Activated CD4-positive, alpha-beta T cell treated with anti-CD3 and anti-CD28 coated beads, Interleukin-2, Interleukin-6, amounts not matched to agents 100 ng/mL and 50 ng/mL, durations not matched to agents 16 hours and 8 hours (primary cell): ENCODE measurements around the gene IQCN.

Source experiments
- DNase-seq: peaks from one replicate; pipeline ENCODE4 v3.0.0-alpha.2; 2020

IQCN gene

GRCh38 chr19:18284712-18285360, 10.6 kb upstream of the IQCN start:
- DNase-seq, result peak; percentile 60

DNA sequence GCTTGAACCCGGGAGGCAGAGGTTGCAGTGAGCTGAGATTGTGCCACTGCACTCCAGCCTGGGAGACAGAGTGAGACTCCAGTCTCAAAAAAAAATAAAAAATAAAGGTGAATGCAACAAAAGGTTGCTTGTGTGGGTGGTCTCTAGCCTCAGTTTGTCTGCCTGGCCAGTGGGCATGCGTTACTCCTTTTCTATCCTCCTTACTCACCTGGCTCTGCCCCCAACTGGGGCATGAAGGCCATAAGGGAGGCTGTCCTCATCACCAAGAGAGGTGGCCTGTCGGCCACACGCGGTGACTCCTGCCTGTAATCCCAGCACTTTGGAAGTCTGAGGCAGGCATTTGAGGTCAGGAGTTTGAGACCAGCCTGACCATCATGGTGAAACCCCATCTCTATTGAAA, 9.1 kb upstream of the IQCN start:
- DNase-seq, result no peak

GRCh38 chr19:18282788-18283141, 8.5 kb upstream of the IQCN start:
- peak; percentile 67 for DNase-seq

DNA sequence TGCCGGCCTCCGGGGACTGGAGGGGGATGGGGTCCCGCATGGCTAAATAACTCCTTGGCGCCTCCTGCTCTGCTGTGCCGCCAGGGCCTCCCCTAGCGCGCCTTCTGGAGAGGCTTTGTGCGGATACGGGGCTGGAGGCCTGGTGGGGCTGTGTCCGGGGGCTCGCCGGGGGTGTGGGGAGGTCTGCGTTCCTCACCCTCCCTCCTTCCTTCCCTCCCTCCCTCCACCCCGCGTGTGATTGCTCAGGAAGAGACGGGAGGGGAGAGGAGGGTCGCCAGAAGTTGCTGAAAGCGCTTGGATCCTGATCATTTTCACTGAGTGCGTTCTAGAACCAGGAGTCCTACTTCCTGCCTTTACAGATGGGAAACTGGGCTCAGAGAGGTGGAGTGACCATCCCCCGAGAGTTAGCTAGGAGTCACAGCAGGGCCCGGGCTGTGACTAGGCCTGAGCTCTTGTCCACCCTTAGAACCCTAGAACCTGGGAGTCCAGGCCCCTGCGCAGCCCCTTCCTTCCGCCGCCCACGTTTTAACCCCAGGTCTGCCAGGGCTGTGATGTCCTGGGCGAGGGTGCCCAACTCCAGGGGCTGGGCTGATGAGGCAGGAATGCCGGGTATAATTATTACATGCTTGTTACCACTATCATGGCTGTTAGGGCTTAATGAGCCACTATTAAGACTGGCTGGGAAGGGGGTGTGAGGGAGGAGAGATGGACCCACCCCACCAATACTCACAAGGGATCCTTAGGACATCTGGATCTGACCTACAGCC, 8.0 kb upstream of the IQCN start:
- peak; percentile 51 for DNase-seq

DNA sequence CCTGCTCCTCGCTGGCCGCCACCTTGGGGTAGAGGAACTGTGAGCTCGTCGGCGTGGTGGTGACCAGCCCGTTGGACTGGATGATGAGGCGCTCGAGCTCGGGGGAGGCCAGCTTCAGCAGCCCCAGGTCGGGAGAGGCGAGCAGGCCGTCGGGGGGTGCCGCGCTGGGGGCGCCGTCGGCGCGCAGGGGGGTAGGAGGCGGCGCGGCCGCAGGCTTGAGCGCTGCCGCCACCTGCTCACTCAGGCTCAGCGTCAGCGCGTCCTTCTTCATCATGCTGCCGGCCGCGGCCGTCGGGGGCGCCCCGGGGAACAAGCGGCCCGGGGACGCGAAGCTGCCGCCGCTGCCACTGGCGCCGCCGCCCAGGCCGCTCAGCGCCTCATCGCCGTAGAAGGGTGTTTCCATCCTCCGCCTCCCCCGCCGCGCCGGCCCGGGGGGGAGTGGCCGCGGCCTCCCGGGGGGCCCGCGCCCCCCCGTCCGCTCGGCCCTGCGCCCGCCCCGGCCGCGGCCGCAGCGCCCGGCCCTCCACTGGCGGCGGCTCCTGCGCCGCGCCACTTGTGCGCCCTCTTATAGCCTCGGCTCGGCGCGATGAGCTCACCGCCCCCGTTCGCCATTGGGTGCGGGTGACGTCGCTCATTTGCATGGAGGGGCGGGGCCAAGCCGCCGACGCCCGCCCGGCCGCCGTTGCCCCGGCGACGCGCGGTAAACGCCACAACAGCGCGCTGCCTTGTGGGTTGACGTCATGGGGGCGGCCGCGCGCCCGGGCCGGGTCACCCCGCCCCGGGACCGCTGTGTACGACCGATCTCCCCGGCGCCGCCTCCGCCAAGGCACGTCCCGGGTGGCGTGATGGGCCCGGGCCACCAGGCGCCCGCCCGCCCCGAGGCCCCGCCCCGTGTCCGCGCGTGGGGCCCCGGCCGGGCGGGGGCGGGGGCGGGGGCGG, 7.1 kb upstream of the IQCN start, which contains the start of gene JUND:
JUND (minus strand) TSS at position 541 of the 939 bp plus-strand sequence; CDS start at position 403, 138 bp downstream.
- DNase-seq, result peak; percentile 99

DNA sequence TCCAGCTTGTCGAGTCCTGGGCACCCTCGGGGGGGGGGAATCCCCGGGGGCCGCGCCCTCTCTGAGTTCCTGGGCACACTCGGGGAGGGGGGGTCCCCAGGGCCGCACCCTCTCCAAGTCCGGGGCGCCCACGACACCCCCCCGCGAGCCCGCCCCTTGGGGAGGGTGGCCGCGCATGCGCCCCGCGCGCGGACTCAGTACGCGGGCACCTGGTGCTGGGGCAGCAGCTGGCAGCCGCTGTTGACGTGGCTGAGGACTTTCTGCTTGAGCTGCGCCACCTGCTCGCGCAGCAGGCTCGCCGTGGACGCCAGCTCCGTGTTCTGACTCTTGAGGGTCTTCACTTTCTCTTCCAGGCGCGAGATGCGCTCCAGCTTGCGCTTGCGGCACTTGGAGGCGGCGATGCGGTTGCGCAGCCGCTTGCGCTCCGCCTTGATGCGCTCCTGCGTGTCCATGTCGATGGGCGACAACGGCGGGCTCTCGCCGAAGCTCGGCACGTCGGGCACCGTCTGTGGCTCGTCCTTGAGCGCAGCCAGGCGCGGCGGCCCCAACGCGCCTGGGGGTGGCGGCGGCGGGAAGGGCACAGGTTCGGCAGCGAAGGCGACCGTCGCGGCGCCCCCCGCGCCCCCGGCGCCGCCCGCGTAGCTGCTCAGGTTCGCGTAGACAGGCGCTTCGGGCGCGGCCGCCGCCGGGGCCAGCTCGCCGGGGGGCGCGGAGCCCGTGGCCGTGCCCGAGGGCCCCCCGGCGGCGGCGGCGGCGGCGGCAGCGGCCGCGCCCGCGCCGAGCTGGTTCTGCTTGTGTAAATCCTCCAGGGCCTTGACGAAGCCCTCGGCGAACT, 6.2 kb upstream of the IQCN start:
- DNase-seq, result peak; percentile 86

DNA sequence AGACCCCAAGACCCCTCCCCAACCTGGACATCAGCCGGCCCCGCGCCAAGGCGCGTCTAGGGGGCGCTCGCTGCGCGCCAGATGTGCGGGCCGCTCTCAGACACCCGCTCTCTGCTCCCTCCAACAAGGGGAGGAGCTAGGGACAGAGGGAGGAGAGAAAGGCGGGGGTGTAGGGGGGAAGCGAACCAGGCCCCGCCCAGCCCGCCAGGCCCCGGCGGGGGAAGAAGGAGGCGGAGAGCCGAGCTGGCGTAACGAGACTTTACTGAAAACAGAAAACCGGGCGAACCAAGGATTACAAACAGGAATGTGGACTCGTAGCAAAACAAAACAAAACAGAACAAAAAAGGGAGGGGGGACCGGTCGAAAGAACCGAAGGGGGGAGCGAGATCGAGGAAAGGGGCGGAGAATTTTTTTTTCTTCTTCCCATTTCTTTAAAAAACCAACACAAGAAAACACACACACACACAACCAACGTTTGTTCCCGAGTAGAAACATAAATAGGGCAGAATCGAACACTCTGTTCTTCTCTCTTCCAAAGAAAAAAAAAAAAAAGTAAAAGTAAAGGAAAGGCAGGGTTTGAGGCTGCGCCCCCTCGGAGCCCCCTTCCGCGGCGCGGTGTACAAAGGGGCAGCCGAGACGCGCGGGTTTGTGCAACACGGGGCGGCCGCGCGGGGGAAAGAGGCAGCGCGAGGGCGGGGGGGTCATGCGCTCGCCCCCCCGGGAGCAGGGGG, 5.4 kb upstream of the IQCN start:
- peak; percentile 96 for DNase-seq

GRCh38 chr19:18279266-18279515, 4.9 kb upstream of the IQCN start:
- no peak for DNase-seq

DNA sequence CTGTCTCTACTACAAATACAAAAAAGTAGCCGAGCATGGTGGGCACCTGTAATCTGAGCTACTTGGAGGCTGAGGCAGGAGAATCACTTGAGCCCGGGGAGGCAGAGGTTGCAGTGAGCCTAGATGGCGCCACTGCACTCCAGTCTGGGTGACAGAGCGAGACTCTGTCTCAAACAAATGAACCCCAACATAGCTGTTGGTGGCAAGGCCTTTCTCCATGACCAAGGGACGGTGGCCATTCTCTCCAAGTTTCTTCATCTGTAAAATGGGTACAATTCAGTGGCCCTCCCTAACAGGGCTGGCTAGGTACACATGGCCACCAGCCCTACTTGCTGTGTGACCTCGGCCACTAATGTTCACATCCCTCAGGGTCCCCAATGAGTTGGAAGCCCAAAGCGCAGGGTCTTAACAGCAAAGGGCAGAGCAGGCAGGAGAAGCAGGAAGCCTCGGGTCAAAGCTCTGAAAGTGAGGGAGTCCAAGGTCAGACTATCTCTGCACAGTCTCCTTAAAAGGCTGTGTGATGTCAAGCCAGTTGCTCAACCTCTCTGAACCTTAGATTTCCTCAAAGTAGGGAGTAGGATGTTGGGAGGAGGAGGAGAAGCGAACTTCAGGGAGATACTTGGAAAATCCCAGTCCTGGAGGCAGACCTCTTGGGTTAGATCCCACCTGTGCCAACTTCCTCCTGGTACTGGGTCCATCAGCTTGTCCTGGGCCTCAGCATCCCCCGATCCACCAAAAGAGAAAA, 4.4 kb upstream of the IQCN start:
- DNase-seq, result peak; percentile 63

DNA sequence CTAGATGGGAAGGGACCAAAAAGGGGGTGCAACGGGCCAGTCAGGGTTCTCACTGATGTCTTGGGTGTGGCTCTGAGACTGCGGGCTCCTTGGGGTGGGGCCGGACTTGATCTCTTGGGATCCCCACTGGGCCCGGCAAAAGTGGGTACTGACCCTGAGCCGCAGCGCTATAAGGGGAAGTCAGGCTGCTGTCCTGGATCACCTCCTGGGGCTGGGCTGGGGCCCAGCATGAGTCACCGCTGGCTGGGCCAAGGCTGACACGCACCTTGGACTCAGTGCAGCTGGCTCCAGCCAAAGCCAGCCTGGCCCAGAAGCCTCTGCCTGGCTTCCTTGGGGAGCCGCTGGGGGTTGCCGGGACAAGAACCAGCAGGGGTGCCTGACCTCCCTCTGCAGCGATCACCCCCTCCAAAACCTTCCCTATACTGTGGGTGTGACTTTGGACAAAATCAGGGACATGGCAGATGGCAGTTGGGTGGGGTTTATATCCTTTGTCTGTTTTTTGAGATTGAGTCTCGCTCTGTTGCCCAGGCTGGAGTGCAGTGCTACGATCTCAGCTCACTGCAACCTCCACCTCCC, 617 bp upstream of the IQCN start:
- no peak for DNase-seq

DNA sequence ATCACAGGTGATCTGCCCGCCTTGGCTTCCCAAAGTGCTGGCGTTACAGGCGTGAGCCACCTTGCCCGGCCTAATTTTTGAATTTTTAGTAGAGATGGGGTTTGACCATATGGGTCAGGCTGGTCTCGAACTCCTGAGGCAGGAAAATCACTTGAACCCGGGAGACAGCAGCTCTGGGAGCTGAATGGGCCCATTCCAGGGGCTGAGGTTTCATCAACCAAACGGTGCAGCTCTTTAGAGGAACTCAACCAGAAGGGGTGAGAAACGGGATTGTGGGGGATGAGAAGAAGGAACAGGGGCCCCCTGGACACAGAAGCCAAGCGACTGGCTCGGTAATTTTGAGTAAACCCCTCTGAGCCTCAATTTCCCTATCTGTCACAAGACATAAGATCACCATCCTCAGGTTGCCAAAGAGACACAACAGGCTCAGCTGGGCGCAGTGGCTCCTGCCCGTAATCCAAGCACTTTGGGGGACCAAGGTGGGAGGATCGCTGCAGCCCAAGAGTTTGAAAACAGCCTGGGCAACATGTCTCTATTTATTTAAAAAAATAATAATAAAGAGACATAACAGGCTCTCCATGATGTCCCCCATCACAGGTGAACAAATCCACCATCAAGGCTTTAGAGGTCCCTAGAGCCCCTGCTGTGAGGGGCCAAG, 562 bp downstream of the IQCN start:
- DNase-seq, result no peak

DNA sequence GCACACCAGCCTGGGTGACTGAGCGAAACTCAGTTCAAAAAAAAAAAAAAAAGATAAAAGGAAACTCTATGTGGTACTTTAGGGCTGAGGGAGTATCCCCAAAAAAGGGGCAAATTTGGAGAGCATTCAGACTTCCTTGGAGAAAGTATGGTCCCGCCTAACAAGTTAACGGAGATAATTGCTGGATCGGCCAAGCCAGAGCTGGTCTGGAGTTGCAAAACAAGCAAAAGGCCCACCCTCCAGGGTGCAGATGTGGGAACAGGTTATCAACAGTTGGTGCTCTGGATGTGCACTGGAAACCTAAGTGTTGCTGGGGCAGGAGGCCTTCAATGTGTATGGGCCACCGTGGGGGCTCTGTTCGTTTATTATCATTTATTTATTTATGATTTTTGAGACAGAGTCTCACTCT, 2.8 kb downstream of the IQCN start:
- no peak for DNase-seq

- no peak for DNase-seq
Observed at GRCh38 chr19:18270326-18270725, 3.9 kb downstream of the IQCN start.

DNA sequence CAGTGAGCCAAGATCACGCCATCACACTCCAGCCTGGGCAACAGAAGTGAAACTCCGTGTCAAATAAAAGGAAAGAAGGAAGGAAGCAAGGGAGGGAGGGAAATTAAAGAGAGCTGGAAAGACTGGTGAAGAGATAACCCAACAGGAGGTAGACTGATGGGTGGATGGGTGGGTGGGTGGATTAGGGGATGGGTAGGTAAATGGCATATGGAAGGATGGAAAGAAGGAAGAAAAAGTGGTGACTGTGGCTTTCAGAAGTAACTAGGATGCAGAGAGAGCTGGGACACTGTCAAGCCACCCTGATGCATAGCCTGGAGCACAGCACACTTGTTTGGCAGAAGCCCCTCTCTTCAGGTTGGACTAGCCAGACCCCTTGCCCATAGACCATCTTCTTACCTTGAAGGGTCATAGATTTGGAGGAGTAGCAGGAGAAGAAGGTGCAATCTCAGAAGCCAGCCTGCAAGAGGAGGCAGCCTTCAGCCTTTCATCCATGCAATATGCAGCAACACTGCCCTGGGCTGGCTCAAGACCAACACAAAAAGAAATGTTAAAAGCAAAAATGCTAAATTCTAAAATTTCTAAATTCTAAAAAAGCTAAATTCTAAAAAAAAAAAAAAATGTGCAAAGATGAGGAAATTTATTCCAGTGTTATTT, 5.1 kb downstream of the IQCN start:
- no peak for DNase-seq

DNA sequence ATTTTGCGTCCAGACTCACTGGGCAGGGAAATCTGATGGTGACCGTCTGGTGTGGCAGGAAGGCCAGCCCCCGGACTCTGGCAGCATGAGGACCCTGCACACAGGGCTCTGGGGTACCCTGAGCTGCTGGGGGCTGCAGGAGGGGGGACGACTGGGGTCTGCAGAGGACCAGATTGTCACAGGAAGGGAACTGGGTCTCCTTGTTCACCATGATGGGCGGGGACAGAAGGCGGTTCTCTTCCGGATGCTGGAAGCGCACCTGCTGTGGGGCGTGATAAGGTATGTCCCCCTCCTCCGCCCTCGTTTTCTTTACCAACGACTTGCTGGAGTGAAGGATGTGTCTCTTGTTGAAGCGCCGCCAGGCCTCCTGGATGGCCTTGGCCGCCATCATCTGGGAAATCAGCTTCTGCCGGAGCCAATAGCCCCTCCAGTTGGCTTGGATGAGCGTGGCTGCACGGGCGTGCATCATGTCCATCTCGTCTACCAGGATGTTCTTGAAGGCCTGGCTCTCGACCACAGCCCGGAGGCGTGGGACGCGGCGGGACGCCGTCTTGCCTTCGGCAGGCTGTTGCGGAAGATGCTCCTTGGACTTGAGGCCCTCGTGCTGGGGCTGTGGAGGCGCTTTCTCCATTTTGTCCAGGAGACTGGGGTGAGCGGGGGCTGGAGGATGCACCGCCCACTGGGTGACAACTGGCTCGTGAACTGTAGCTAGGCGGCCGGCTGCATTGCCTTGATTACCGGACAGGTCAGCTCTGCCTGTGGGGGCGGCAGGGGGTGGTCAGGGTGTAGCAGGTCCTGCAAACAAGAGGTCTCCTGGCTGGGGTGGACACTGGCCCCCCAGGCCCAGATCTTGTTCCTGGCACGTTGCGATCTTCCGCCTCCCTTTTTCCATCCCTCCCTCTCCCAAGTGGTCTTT, 7.2 kb downstream of the IQCN start:
- DNase-seq, result no peak

GRCh38 chr19:18265582-18265981, 8.7 kb downstream of the IQCN start:
- no peak for DNase-seq

- no peak for DNase-seq
Observed at GRCh38 chr19:18264971-18265540, 9.2 kb downstream of the IQCN start.

DNA sequence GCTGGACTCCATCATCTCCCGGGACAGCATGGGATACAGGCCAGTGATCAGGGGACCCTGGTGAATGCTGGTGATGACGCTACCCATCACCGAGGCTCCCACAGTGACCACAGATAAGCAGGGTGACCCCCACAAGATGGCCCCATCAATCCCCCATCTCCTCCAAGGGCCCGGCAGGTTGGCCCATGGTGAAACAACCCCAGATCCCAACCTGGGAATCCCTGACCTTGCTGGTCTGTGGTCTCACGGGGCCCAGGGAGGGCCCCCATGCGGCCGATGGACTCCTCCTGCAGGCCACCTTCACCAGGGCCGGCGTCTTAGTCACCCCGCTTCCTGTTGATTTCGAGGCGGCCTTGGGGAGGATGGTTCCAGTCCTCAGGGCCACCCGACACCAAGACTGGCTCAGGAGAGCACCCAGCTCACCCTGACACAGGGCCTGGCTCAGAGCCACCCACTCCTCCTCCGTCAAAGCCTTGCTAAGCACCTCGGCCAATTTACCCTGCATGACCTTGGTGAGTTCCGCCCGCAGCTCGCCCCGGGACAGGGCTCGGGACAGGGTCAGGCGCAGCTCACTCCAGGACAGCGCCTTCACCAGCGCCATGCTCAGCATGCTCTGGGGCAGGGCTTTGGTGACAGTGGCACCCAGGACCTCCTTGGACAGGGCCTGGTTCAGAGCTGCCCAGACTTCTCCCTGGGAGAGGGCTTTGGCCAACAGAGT, 10.0 kb downstream of the IQCN start:
- no peak for DNase-seq
